Measurements from ENCODE around the gene MBP. TPM values are rescaled to one million over a fixed set of nuclear protein-coding genes. Genes with fewer than 3 reads are reported as not detected.

Gene MBP
- total and polyA plus RNA-seq, 10 of the 15 experiments (the other 5 are each of a cell fraction or from before 2014, with no cell fraction given) = 12.2 to 67.8 (median 42.1) TPM

GRCh38 chr18:77131100-77131651 is 1.4 kb downstream of the MBP start (continued):
- no peak for TF ChIP-seq WRNIP1 (IDR thresholded peaks at IDR 0.05; ENCODE audit: borderline replicate concordance, low read depth, low read length)
- TF ChIP-seq ELK1 (IDR thresholded peaks at IDR 0.05; ENCODE audit: low read depth, low read length) = no peak
- no peak for TF ChIP-seq ZNF217 (IDR thresholded peaks at IDR 0.05)
- TF ChIP-seq STAT1 (conservative IDR thresholded peaks at IDR 0.05) = no peak
- TF ChIP-seq TARDBP (IDR thresholded peaks at IDR 0.05; ENCODE audit: borderline replicate concordance) = no peak
- no peak for TF ChIP-seq CTCF (IDR thresholded peaks at IDR 0.05 in 2 of 3, conservative IDR thresholded peaks at IDR 0.05 in 1 of 3; ENCODE audit: control insufficient read depth in 2 of 3, extremely low read depth in 1 of 3, insufficient read depth in 1 of 3, low read depth in 3 of 3, low read length in 3 of 3)
- TF ChIP-seq POLR2AphosphoS5 (IDR thresholded peaks at IDR 0.05; ENCODE audit: low read length) = no peak
- no peak for TF ChIP-seq PRDM15 (CRISPR knock-in tag; IDR thresholded peaks at IDR 0.05)
- no peak for TF ChIP-seq ZNF384 (IDR thresholded peaks at IDR 0.05; ENCODE audit: borderline replicate concordance, low read depth, low read length)
- no peak for TF ChIP-seq ATF2 (IDR thresholded peaks at IDR 0.05; ENCODE audit: low read length)
- TF ChIP-seq CBX3 (IDR thresholded peaks at IDR 0.05; ENCODE audit: borderline replicate concordance, low read depth) = no peak
- TF ChIP-seq ZZZ3 (IDR thresholded peaks at IDR 0.05; ENCODE audit: control insufficient read depth, insufficient read length, low read depth) = no peak
- TF ChIP-seq IRF3 (IDR thresholded peaks at IDR 0.05) = no peak
- no peak for TF ChIP-seq CHD1 (IDR thresholded peaks at IDR 0.05; ENCODE audit: low read depth, low read length)

Measured in GM12878 (cell line).